H1 (cell line): ENCODE measurements around the gene SRP9. TPM values are rescaled to one million over a fixed set of nuclear protein-coding genes. Genes with fewer than 3 reads are reported as not detected.

Experiments
- CBX8 ChIP-seq: fragments of 300-800, 300-1000 bp; sonication (generic); IDR thresholded peaks from 2 replicates; pipeline ENCODE4 v1.7.1; 2016; ENCODE audit warnings: low read depth, low read length, borderline replicate concordance
- CTCF ChIP-seq, 3 experiments: IDR thresholded peaks; 1 replicate in 2 of 3; 2 replicates in 1 of 3; pipeline versions ENCODE4 v1.5.1 to v1.6.1; 2011; ENCODE audit warnings: low read length in 3 of 3, mild to moderate bottlenecking in 3 of 3, inconsistent platforms in 2 of 3, low read depth in 1 of 3, moderate library complexity in 1 of 3; ENCODE audit not compliant: insufficient read depth in 1 of 3; ENCODE audit errors: control extremely low read depth in 1 of 3
- EP300 ChIP-seq, 2 experiments: IDR thresholded peaks; 1 replicate in 1 of 2; 2 replicates in 1 of 2; pipeline ENCODE4 v1.6.1; 2011 to 2012; ENCODE audit warnings: low read depth in 2 of 2, low read length in 2 of 2, mild to moderate bottlenecking in 2 of 2, borderline replicate concordance in 1 of 2, inconsistent platforms in 1 of 2, moderate library complexity in 1 of 2
- JUND ChIP-seq: IDR thresholded peaks from 2 replicates; pipeline ENCODE4 v1.6.1; 2011; ENCODE audit warnings: mild to moderate bottlenecking, improper control_type of control experiment, low read length
- RFX5 ChIP-seq: IDR thresholded peaks from 2 replicates; pipeline ENCODE4 v1.6.1; 2011; ENCODE audit warnings: low read depth, low read length, improper control_type of control experiment, borderline replicate concordance
- SP1 ChIP-seq: IDR thresholded peaks from 2 replicates; pipeline ENCODE4 v1.6.1; 2011; ENCODE audit warnings: low read depth, low read length
- polyA plus RNA-seq, 7 experiments: library from polyadenylated mRNA; depleted of rRNA in 3 of 7; stranded (reverse) in 5 of 7; unstranded in 2 of 7; fragments of >200 nt in 5 of 7; fragments of 200-250 nt in 2 of 7; gene quantifications; 1 replicate in 5 of 7; 2 replicates in 1 of 7; 4 replicates in 1 of 7; pipeline versions ENCODE4 v1.2.1 to v1.2.3, GENCODE V29; 2011 to 2013; ENCODE audit warnings: missing spikeins in 2 of 7, mixed read lengths in 2 of 7
- total RNA-seq: library from RNA; stranded (reverse); fragmentation: NEBNext Ultra II Directional; extraction: Animal tissue kit (Norgen Biotek cat#: 25700); gene quantifications from 2 replicates; pipeline ENCODE4 v1.2.1, GENCODE V29; 2021

The SRP9 gene
- total and polyA plus RNA-seq, 2 of the 8 experiments (the other 6 are each of a cell fraction or from before 2014, with no cell fraction given), result 446 to 572 TPM

GRCh38 chr1:225771661-225772322, 5.8 kb upstream of the SRP9 start (continued):
- TF ChIP-seq CBX8 (no peak), RFX5 (no peak), EP300 (IDR thresholded peaks at IDR 0.05; ENCODE audit: borderline replicate concordance in 1 of 2, low read depth in 2 of 2, low read length in 2 of 2) (no peak), CTCF (IDR thresholded peaks at IDR 0.05; ENCODE audit: control extremely low read depth in 1 of 3, insufficient read depth in 1 of 3, low read depth in 1 of 3, low read length in 3 of 3) (no peak), JUND (no peak), SP1 (no peak)
- TF ChIP-seq, all 59 proteins: peak for 0
